ENCODE measurements around the gene NCOA7.

GRCh38 chr6:125947615-125948014 lies 156.9 kb downstream of the NCOA7 start:
- no peak for TF ChIP-seq EZH2 (IDR thresholded peaks at IDR 0.05; ENCODE audit: borderline replicate concordance, low read length)
- TF ChIP-seq, protein P1, sequence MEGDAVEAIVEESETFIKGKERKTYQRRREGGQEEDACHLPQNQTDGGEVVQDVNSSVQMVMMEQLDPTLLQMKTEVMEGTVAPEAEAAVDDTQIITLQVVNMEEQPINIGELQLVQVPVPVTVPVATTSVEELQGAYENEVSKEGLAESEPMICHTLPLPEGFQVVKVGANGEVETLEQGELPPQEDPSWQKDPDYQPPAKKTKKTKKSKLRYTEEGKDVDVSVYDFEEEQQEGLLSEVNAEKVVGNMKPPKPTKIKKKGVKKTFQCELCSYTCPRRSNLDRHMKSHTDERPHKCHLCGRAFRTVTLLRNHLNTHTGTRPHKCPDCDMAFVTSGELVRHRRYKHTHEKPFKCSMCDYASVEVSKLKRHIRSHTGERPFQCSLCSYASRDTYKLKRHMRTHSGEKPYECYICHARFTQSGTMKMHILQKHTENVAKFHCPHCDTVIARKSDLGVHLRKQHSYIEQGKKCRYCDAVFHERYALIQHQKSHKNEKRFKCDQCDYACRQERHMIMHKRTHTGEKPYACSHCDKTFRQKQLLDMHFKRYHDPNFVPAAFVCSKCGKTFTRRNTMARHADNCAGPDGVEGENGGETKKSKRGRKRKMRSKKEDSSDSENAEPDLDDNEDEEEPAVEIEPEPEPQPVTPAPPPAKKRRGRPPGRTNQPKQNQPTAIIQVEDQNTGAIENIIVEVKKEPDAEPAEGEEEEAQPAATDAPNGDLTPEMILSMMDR (IDR thresholded peaks at IDR 0.05; ENCODE audit: low read length) = no peak
